GM18519 (cell line): Measurements from ENCODE around the gene G3BP2.
A peak's percentile ranks its signal among the peaks of the same experiment; 100 is the strongest.

Source experiments
- ATAC-seq: cut with Tn5 transposase; IDR thresholded peaks from one replicate; pipeline ENCODE4 v1.9.1; 2021; ENCODE audit warnings: mild to moderate bottlenecking, moderate library complexity; ENCODE audit not compliant: unreplicated experiment, low FRiP score

Gene G3BP2

DNA sequence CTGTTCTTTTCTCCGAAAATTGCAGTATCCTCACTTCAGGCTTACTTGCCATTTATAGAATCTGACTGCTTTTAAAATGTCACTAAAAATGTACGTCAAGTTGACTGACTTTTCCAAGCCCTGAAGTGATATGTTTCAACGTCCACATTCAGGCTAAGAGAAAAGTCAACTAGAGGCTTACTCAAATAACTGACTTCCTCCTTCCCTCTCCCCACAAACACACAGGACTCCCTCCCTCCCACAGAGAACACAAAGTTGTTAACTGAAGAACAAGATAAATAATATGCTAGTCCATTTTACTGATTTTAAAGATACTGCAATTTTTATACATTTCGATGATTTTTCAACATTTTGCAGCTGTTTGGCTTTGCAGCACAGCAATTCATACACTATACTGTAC lies 29.1 kb downstream of the G3BP2 start:
- ATAC-seq, result no peak

DNA sequence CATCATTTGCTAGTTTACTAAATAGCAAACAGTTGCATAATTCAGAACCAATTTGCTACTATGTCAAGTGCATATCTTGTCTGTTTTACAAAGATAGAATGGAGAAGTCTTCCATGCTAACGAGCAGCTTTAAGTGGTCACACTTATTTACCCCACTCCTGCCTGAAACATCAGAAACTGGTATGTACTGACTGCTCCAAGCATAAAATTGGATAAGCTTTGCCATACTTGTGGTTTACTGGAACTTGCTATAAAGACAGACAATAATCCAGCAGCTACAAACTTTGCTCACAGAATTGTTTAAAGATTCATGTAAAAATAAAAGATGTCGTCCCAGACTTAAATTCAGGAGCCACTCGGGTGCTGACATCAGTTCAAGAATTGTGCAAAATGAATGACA lies 29.6 kb downstream of the G3BP2 start:
- ATAC-seq, result no peak

DNA sequence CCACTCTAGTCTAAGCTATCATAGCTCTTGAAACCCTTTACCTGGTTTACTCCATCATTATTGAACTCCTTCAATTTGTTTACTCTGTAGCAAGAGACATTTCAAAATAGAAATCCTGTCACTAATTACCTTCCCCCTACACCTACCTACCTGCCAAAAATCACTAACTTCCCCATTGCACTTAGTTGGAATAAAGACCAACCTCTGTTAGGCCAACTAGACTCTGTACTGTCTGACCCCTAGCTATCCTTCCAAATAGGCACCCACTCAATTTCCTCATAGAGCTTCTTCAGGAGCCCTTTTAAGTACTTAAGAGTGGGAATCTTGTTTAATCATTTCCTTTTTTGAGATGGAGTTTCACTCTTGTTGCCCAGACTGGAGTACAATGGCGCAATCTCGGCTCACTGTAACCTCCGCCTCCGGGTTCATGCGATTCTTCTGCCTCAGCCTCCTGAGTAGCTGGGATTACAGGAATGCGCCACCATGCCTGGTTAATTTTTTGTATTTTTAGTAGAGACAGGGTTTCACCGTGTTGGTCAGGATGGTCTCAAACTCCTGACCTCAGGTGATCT lies 34.0 kb downstream of the G3BP2 start:
- no peak for ATAC-seq

DNA sequence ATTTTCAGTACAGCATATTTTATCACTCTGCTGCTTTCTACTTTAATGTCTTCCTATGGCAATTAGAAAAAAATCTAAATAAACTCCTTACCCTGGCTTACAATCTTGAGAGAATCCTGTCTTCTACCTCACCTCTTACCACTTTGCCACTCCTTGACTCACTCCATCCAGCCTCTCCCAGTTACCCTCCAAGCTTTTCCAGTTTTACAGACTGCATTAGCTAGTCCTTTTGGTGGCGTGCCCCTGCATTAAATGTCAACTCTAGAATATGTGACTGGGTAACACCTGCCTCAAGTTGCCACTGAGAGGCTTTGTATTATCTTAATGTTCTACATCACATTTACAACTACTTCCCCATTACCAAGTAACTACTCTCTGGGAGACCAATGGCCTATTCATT lies 35.4 kb downstream of the G3BP2 start:
- ATAC-seq, result no peak

DNA sequence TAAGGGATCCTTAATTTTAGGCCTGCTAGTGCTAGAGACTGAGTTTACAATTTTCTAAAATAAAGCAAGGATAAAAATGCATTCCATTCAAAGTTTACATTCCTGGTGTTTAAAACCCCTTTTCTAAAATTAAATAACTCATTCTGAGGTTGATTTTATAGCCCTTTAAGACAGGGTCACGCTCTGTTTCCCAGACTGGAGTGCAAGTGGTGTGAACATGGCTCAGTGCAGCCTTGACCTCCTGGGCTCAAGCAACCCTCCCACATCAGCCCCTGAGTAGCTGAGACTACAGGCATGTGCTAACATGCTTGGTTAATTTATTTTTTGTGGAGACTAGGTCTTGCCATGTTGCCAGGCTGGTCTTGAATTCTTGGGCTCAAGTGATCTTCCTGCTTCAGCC lies 36.0 kb downstream of the G3BP2 start:
- no peak for ATAC-seq

DNA sequence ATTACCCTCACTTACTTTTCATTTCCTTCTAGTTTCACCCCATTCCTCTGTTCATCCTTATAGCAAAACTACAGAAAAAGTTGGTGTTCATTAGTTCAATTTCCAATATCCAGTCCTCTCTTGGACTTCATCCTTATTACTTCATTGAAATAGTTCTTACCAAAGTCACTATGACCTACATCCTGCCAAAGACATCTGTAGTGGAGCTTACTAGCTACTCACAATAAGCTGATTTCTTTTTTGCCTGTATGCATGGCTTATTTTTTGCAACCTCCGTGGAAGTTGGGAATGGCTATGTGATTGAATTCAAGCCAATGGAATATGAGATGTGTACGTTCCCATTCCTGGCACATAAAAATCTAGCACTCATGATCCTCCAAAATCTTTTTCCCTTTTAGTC lies 38.3 kb downstream of the G3BP2 start:
- ATAC-seq, result no peak

DNA sequence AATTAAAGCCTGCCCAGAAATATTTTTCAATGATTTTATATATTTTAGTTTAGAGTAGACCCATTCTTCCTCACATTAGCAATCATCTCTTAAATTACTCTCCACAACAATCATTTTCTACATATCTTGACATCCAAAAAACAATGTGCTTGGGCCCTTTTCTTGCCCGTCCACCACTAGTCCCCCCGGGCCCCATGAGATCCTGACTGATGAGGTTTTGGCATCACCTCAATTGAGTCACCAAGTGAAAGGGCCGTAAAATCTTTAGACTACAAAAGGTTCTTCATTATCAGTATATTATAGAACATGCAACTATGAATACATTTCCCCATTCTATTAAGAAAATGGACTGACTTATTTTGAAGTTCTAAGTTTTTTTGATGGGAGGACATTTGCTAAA lies 38.9 kb downstream of the G3BP2 start:
- no peak for ATAC-seq

DNA sequence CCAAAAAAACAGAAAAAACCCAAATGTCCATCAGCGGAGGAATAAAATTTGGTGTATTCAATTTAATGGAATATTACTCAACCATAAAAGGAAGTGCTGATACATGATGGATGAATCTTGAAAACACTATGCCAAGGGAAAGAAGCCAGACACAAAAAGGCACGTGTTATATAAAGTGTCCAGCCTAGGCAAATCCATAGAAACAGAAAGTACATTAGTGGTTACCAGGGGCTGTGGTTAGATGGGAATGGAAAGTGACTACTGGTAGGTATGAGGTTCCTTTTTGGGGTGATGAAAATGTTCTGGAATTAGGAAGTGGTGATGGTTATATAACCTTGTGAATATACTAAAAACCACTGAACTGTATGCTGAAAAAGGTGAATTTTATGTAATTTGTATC lies 39.4 kb downstream of the G3BP2 start:
- no peak for ATAC-seq

DNA sequence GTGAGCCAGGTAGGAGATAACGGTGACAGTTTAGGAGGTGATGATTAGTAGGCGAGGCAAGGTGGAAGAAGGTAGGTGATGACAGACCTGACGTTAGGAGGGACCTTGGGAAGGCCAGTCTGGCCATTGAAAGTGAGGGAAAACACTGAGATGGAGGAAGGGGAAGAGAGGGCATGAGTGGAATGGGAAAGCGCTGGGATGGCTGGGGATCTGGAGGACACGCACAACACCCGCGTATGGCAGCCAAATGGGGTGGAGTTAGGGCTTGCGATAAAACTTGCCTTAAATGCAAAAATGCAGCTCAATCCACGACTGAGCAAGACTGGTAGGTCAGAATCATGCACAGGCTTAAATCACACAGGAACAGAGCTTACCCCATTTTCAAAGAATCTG lies 42.3 kb downstream of the G3BP2 start:
- no peak for ATAC-seq

DNA sequence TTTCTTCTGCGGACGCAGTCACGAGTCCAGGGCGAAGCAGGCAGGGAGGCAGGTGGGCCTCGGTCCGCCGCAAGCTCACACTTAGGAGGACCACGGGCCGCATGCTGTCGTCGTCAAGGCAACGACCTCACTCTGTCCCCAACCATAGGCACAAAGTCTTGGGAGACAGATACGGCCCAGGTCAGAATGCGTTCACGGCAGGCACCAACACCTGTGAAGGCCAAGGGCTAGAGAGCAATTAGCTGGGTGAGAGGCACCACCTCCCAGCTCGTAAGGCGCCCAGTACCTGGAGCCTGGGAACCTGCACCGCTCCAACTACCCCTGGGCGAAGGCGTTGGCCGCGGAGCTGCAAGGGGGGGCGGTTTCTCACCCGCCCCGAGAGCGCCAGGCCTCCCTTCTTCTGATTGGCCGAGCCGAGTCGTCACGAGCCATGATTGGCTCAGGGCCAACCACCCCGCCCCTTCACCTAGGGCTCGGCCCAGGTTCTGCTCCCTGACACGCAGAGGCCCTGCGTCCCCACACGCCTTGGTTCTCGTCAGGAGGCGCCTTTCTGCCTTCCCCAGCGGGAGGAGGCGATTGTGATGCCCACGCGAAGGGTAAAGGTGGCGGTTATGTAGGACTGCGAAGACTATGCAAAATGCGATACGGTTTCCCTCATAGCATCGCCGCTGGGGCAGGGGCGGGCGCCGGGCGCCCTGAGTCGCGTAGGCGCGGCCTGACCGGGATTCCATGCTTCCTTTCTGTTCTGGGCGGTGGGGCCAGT lies 42.9 kb downstream of the G3BP2 start, which contains the start of gene CDKL2:
Gene CDKL2, minus strand, starts transcription at position 355 of the 763 bp plus-strand sequence. CDS start 4,540 bp downstream, outside the sequence.
- ATAC-seq, result peak; percentile 95

DNA sequence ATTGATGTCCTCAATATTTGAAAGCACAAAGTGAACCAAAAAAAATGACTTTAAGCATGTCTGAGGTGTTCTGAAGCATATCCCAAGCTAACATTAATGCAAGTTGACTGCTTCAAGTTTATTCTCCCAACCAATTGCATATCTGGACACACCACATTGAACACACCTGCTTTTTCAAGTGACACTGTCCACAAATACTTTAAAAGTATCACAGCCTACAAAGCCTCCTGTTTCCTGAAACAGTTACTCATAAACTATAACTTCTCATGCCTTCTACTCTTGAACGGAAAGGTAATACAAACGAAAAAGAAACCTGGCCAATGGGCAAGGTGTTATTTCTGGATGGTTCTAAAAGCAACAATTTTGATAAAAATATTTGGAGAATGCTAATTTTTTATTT lies 44.0 kb downstream of the G3BP2 start:
- no peak for ATAC-seq

DNA sequence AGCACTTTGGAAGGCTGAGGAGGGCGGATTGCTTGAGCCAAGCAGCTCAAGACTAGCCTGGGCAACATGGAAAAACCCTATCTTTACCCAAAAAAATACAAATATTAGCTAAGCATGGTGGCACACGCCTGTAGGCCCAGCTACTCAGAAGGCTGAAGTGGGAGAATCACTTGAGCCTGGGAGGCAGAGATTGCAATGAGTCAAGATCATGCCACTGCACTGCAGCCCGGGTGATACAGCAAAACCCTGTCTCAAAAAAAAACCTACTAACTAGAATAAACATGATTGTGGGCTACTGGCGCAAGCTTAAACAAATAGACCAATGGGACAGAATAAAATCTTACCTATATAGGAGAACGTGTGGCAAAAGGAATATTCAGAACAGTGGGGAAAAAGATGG lies 50.2 kb downstream of the G3BP2 start:
- no peak for ATAC-seq

DNA sequence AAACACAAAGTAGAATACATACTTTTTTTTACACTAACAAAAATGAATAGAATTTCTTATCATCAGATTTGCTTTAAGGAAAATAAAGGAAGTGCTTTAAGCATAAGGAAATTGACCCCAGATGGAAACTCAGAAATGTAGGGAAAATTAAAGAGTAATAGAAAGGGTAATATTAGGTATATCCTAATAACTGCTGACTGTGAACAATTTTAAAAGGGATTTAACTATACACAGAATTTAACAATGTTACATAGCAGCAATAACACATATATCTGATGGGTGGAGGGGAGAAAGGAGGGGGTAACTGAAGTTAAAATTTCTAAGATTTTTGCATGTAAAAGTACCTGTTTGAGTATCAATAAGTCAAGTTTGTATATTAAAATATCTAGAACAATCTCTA lies 51.5 kb downstream of the G3BP2 start:
- ATAC-seq, result no peak

DNA sequence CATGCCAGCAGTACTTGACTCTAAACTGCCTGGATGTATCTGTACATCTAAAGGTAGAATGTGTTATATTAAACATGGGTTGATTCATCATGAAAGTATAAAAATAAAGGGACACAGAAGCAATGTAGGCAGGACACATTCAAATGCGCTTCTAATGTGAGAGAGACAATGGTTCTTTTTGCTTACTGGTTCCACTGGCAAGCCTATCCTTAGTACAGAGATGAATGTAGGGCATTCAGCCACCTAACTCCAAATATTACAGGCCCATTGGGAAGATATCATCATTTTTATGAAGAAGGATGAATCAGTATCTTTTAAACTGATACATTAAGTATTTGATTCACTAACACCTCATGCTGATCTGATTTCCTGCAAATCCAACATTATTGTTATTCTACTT lies 60.9 kb downstream of the G3BP2 start:
- ATAC-seq, result no peak

DNA sequence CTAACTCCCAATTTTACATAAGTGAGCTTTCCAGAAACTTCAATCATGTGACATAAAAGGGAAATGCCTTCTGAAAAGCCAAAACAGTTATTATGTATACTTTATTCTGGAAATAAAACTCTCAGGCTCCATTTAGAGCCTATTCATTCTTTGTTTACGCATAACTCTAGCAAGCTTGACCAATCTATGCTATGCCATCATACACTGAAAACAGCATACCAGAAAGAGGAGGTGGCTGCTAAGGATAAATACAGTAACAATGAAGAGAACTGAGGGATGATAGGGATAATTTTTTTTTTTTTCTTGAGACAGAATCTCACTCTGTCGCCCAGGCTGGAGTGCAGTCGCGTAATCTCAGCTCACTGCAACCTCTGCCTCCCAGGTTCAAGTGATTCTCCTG lies 67.3 kb downstream of the G3BP2 start:
- no peak for ATAC-seq

DNA sequence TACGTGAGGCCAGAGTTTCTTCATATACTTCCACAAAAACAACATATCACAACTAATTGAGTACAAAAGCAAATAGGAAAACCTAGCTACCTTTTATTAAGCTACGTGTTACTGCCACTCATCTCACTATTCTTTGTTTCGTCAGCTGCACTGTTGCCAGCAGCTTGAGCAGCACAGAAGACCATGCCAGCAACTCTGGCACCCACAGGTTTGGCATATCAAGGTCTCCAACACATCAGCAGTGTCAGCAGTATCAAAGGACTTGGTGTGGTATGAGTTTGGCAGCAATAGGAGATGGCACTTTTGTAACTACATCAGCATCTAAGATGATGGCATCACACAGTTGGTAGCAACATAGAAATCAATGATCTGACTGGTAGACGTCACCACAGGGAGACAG lies 73.6 kb downstream of the G3BP2 start:
- ATAC-seq, result no peak

DNA sequence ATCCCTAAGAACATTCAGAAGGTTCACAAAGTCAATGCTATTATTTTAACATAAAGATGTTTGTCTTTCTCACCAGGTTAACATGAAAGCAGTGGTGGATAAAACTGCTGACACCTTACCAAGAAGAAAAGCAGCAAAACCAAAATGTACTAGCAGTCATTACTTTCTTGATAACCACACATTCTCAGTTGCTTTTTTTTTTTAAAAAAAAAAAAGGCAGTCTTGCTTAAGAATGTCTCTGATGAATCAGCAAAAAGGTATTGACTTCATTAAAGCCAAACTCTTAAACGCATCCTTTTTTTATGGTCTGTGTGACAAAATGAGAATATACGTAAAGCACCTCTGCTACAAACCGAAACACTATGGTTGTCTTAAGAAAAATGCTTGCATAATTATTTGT lies 74.8 kb downstream of the G3BP2 start:
- ATAC-seq, result no peak

DNA sequence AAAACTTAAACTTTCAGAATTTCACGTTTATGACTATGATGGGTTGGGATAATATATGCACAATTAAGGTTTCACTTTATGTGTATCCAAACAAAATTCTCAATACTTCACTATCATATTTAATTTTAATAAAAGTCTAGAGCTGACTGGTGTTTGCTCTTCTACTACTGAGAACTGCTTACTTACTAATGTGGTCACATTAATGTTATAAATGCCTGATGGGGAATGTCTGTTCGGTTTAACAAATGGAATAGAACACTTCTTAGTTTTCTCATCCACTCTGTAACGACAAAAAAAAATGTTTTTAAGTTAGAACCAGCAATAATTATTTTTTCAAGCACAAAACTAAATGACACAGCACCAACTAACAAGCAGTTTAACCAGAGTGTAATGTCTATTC lies 77.2 kb downstream of the G3BP2 start:
- ATAC-seq, result no peak

DNA sequence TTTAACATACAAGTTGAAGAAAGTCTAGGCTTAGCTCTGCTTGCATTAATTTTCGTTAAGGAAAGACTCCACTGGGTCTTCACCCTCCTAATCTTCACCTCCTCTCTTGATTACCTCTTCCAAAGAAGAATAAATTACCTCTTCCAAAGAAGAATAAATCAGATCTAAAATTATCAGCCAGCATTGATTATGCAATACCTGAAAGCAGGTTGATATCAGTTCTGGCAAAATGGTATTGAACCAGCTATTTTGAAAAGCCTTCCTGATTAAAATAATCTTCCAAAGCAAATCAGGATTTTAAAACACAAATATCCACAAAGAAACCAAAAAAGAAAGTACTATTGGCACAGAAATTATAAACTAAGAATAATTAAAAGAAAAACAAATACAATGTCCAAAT lies 79.8 kb downstream of the G3BP2 start:
- no peak for ATAC-seq
